ENCODE data around the gene PBRM1.
A peak's percentile ranks its signal among the peaks of the same experiment; 100 is the strongest.

PBRM1 gene

GRCh38 chr3:52509753-52510328 is 175.9 kb downstream of the PBRM1 start:
- no peak for DNase-seq (ENCODE audit: low spot score)

GRCh38 chr3:52507359-52507758 is 178.4 kb downstream of the PBRM1 start:
- no peak for DNase-seq (ENCODE audit: low spot score)

GRCh38 chr3:52506266-52506966 is 179.3 kb downstream of the PBRM1 start:
- DNase-seq (ENCODE audit: low spot score): no peak

GRCh38 chr3:52504977-52505376 is 180.7 kb downstream of the PBRM1 start:
- no peak for DNase-seq (ENCODE audit: low spot score)

GRCh38 chr3:52503788-52504424 is 181.8 kb downstream of the PBRM1 start:
- no peak for DNase-seq (ENCODE audit: low spot score)

- DNase-seq (ENCODE audit: low spot score): no peak
These were observed 182.8 kb downstream of the PBRM1 start for GRCh38 chr3:52502808-52503350.

- DNase-seq (ENCODE audit: low spot score): no peak
These were observed 183.7 kb downstream of the PBRM1 start for GRCh38 chr3:52502001-52502400.

- no peak for DNase-seq (ENCODE audit: low spot score)
These were observed 184.7 kb downstream of the PBRM1 start for GRCh38 chr3:52501046-52501445.

GRCh38 chr3:52498137-52499054 is 187.3 kb downstream of the PBRM1 start:
- peak; percentile 83 for DNase-seq (ENCODE audit: low spot score)

- no peak for DNase-seq (ENCODE audit: low spot score)
These were observed 189.7 kb downstream of the PBRM1 start for GRCh38 chr3:52495777-52496602.

Data from Ammon's horn (tissue), 1 donor.